Tongue (tissue), 2 donors: ENCODE results near the gene ANKFY1. TPM values are rescaled to one million over a fixed set of nuclear protein-coding genes. Genes with fewer than 3 reads are reported as not detected.
A peak's percentile ranks its signal among the peaks of the same experiment; 100 is the strongest.
"Not testable (repeated sequence)": the region's sequence is repeated elsewhere in the genome, so short reads cannot be mapped to it uniquely, and the experiment has no call there.

Source experiments
- DNase-seq: peaks from one replicate; pipeline ENCODE4 v3.0.0-alpha.2; 2015
- total RNA-seq: library from RNA; depleted of rRNA; stranded (reverse); fragments of >200 nt; gene quantifications from one replicate; pipeline ENCODE4 v1.2.3, GENCODE V29; 2014

ANKFY1 gene
- total RNA-seq, 1 donor from 2014 or later, result 49.1 TPM

GRCh38 chr17:4261452-4261851 is 2.3 kb downstream of the ANKFY1 start:
- DNase-seq, result no peak

- DNase-seq, result no peak
Observed at GRCh38 chr17:4258867-4259266, 4.9 kb downstream of the ANKFY1 start.

DNA sequence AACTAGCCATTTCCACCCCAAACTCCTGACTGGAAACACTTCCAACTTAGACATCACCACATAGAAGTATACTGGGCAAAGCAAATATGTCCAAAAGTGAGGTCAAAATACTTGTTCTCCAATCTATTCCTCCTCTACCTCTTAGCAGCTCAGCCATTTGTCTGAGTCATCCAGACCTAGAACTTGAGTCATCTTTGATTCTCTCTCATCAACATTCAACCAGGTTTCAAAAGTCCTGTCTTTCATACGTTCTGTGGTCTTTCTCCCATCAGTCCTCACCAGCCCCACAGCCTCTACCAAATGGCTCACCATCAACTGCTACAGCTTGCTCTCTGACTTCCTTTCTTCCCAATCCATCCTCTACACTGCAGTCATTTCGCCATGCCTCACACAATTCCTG is 6.8 kb downstream of the ANKFY1 start:
- no peak for DNase-seq

DNA sequence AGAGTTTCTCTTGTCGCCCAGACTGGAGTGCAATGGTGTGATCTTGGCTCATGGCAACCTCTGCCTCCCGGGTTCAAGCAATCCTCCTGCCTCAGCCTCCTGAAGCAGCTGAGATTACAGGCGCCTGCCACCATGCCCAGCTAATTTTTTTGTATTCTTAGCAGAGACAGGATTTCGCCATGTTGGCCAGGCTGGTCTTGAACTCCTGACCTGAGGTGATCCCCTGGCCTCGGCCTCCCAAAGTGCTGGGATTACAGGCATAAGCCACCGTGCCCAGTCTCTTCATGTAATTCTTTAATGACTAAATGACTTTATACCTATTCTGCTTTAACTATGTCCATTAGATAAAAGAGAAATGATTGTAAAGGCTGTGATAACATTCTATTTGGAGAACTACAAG is 8.5 kb downstream of the ANKFY1 start:
- not testable (repeated sequence) for DNase-seq

- DNase-seq, result no peak
Observed at GRCh38 chr17:4250887-4251286, 12.9 kb downstream of the ANKFY1 start.

DNA sequence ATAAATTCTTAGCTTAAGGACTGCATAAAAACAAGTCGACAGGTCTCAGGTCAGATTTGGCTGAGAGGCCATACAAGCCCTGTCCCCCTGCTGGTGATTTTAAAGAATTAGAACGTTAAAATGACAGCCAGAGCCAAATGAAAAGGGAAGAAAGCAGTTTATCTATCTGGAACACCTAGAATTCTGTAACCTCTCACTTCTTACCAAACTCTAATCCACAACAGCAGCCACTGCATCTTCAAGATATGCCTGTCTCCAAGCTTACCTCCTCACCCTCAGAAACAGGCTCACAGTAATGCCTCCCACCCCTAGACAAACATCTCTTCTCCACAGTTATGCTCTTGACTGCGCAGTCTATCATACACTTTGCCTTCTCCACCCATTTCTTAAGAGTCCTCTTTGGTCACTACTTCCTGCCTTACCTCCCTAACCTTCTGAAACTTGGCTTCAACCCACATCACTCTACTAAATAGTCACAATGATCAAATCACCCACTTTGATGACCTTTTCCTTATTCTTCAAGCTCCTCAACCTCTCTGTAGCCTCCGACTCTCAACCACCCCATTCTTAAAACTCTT is 14.2 kb downstream of the ANKFY1 start:
- peak; percentile 49 for DNase-seq

GRCh38 chr17:4248504-4249277 is 15.1 kb downstream of the ANKFY1 start:
- no peak for DNase-seq

- DNase-seq, result no peak
Observed at GRCh38 chr17:4247971-4248388, 15.8 kb downstream of the ANKFY1 start.

DNA sequence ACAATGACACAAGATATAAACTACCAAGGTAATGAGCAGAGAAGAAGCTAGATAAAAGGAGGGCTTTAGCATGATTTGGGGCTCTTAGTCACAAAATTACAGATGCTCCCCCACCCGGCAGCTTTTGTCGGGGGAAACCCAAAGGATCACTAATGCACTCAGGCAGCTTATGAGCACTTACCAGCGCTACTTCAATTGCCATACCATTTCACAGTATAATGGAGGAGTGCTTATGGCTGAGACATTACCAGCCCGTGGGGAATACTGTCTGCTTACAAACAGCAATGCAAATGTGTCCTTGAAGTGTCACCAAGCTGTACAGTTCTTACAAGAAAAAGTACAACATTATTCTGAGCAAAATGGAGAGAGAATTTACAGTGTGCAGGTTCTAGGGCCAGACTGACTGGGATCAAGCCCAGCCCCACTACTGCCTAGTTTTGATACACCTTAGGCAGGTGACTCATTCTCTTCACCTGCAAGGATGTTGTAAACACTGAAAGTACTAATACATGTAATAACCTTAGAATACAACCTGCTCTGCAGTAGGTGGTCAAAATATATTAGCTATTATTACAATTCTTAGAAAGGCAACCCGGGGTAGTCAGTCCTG is 16.3 kb downstream of the ANKFY1 start:
- no peak for DNase-seq

DNA sequence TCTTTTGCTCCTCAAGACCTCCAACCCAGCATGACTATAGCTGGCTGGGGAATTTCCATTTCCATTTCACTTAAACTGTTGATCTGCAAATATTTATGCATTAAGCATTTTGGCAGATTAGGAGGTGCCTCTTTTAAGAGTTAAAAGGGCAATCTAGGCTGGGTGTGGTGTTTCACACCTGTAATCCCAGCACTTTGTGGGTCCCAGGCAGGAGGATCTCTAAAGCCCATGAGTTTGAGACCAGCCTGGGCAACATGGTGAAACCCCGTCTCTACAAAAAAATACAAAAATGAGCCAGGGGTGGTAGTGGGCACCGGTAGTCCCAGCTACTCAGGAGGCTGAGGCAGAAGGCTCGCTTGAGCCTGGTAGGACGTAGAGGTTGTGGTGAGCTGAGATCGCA is 17.1 kb downstream of the ANKFY1 start:
- DNase-seq, result no peak

- DNase-seq, result no peak
Observed at GRCh38 chr17:4241535-4241934, 22.2 kb downstream of the ANKFY1 start.

DNA sequence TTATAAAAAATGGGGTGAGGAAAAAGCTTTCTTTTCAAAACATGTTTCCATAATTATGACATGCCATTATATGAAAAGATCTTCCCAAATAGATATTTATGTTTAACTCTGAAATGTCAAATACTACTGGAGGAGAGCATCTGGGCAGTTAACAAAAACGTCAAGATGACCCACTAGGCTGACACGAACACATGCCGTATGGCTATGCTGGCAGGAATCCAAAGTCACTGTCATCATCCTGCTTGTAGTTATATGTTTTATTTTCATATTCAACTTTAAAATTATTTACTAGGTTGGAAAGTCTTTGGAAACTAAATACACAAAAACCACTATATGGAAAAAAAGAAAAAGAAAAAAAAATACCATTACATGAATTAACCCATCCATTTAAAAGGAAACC is 27.3 kb downstream of the ANKFY1 start:
- no peak for DNase-seq

DNA sequence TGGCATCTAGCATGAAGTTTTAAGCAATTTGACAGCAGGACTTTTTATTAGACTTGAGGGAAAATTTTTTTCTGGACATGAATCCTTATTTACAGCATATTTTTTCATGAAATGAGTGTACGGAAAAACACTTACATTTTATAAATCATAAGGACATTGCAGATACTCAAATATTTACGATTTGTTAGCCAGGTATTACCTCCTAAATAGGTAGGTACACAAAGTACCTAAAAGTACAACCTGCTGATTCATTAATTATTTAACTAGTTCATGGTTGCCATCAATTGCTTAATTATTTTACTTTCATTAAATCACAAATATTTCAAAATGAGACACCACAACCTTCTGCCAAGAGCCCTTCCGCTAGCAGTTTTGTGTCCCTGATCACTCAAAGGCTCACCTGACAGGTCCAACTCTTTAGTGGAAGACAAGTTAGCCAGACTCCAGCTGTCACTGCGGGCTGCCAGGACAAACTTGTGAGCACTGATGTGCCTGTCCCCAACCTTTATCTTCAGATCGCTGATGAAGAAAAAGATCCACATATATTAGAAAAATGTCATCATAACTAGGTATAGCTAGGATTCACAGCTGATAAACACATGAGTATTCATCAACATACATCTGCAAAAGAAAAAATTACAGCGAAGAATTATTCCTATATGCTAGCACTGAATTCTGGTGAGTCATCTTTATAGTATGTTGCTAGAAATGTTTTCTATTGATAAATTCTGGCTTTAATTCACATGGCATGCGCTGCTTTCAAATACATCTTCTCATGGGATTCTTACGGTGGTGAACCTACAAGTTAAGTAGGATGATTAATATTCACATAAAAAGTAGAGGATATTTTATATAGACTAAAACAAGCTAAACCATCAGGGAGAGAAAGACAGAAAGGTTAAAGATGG is 28.2 kb downstream of the ANKFY1 start:
- DNase-seq, result no peak

GRCh38 chr17:4234401-4234800 is 29.4 kb downstream of the ANKFY1 start:
- DNase-seq, result no peak

- DNase-seq, result no peak
Observed at GRCh38 chr17:4233668-4234258, 30.0 kb downstream of the ANKFY1 start.

- DNase-seq, result no peak
Observed at GRCh38 chr17:4232168-4232813, 31.5 kb downstream of the ANKFY1 start.

GRCh38 chr17:4229627-4230541 is 33.9 kb downstream of the ANKFY1 start:
- peak; percentile 95 for DNase-seq

DNA sequence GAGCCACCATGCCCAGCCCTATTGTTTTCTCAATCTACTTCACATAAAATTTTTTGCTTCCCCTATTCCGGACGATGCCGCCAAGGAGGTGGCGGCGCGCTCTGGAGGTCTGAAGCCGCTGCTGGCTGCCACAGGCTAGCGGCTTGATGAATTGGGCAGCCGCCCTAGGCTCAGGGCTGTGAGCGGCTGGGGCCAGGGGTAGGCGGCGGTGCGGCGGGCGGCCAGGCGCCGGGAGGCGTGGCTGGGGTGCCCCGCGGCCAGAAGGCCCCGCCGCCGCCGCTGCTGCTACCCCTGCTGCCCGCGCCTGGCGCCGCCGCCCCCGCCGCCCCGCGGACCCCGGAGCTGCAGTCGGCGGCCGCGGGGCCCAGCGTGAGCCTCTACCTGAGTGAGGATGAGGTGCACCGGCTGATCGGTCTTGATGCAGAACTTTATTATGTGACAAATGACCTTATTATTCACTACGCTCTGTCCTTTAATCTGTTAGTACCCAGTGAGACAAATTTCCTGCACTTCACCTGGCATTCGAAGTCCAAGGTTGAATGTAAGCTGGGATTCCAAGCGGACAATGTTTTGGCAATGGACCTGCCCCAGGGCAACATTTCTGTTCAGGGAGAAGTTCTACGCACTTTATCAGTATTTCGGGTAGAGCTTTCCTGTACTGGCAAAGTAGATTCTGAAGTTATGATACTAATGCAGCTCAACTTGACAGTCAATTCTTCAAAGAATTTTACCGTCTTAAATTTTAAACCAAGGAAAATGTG is 41.7 kb downstream of the ANKFY1 start:
- DNase-seq, result no peak

GRCh38 chr17:4221163-4221562 is 42.6 kb downstream of the ANKFY1 start:
- no peak for DNase-seq

DNA sequence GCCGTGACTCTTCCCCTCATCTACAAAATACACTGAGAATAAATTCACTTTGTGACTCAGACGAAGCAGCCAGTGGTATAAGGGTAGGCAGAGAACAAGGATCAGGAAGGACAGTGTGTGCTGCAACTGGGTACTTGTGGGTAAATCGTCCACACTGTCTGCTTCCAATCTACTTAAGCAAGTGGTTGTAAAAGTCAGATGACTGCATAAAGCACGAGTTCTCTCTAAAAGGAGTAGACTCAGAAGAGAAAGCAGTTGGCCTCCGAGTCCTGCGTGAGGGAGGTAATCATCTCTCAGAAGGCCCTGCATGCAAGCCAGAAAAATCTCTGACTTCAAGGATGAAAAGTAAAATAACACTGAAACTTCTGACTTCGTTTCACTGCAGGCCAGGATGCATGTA is 43.1 kb downstream of the ANKFY1 start:
- DNase-seq, result peak; percentile 32
